ENCODE results near the gene CASP2.
"Not testable (repeated sequence)": the region's sequence is repeated elsewhere in the genome, so short reads cannot be mapped to it uniquely, and the experiment has no call there.

The CASP2 gene

GRCh38 chr7:143265017-143265693 lies 23.0 kb upstream of the CASP2 start:
- DNase-seq (ENCODE audit: low spot score) = peak; percentile 54

GRCh38 chr7:143269251-143269650 lies 18.9 kb upstream of the CASP2 start:
- no peak for DNase-seq (ENCODE audit: low spot score)

- no peak for DNase-seq (ENCODE audit: low spot score)
Observed at GRCh38 chr7:143271240-143271639, 16.9 kb upstream of the CASP2 start.

GRCh38 chr7:143272871-143273270 lies 15.3 kb upstream of the CASP2 start:
- no peak for DNase-seq (ENCODE audit: low spot score)

GRCh38 chr7:143279186-143280098 lies 8.7 kb upstream of the CASP2 start:
- peak; percentile 75 for DNase-seq (ENCODE audit: low spot score)

- peak; percentile 33 for DNase-seq (ENCODE audit: low spot score)
Observed at GRCh38 chr7:143280160-143280559, 8.0 kb upstream of the CASP2 start.

GRCh38 chr7:143280566-143280965 lies 7.6 kb upstream of the CASP2 start:
- no peak for DNase-seq (ENCODE audit: low spot score)

GRCh38 chr7:143281529-143281928 lies 6.6 kb upstream of the CASP2 start:
- DNase-seq (ENCODE audit: low spot score) = no peak

- no peak for DNase-seq (ENCODE audit: low spot score)
Observed at GRCh38 chr7:143282124-143282523, 6.0 kb upstream of the CASP2 start.

- DNase-seq (ENCODE audit: low spot score) = no peak
Observed at GRCh38 chr7:143283381-143283780, 4.8 kb upstream of the CASP2 start.

GRCh38 chr7:143284591-143285469 lies 3.3 kb upstream of the CASP2 start, which contains the start of gene TMEM139:
TMEM139 (plus strand) TSS chr7:143284958; CDS start chr7:143285958, 1,000 bp downstream.
- no peak for DNase-seq (ENCODE audit: low spot score)

- no peak for DNase-seq (ENCODE audit: low spot score)
Observed at GRCh38 chr7:143285470-143285778, 2.7 kb upstream of the CASP2 start.

- no peak for DNase-seq (ENCODE audit: low spot score)
Observed at GRCh38 chr7:143285806-143286521, 2.2 kb upstream of the CASP2 start.

- DNase-seq (ENCODE audit: low spot score) = no peak
Observed at GRCh38 chr7:143286522-143286890, 1.6 kb upstream of the CASP2 start.

GRCh38 chr7:143287339-143287934 lies 714 bp upstream of the CASP2 start:
- DNase-seq (ENCODE audit: low spot score) = no peak

- DNase-seq (ENCODE audit: low spot score) = no peak
Observed at GRCh38 chr7:143288836-143289235, 685 bp downstream of the CASP2 start.

GRCh38 chr7:143289421-143289820 lies 1.3 kb downstream of the CASP2 start:
- DNase-seq (ENCODE audit: low spot score) = no peak

- DNase-seq (ENCODE audit: low spot score) = not testable (repeated sequence)
Observed at GRCh38 chr7:143289888-143290287, 1.7 kb downstream of the CASP2 start.

GRCh38 chr7:143290293-143290692 lies 2.1 kb downstream of the CASP2 start:
- no peak for DNase-seq (ENCODE audit: low spot score)

- DNase-seq (ENCODE audit: low spot score) = no peak
Observed at GRCh38 chr7:143292876-143293275, 4.7 kb downstream of the CASP2 start.

GRCh38 chr7:143295870-143296269 lies 7.7 kb downstream of the CASP2 start:
- peak; percentile 29 for DNase-seq (ENCODE audit: low spot score)

All from CD4-positive, alpha-beta T cell treated with Interleukin-2 at 100 ng/mL for 4 hours (primary cell).